Measurements from ENCODE around the gene ABCB8.

Gene ABCB8

DNA sequence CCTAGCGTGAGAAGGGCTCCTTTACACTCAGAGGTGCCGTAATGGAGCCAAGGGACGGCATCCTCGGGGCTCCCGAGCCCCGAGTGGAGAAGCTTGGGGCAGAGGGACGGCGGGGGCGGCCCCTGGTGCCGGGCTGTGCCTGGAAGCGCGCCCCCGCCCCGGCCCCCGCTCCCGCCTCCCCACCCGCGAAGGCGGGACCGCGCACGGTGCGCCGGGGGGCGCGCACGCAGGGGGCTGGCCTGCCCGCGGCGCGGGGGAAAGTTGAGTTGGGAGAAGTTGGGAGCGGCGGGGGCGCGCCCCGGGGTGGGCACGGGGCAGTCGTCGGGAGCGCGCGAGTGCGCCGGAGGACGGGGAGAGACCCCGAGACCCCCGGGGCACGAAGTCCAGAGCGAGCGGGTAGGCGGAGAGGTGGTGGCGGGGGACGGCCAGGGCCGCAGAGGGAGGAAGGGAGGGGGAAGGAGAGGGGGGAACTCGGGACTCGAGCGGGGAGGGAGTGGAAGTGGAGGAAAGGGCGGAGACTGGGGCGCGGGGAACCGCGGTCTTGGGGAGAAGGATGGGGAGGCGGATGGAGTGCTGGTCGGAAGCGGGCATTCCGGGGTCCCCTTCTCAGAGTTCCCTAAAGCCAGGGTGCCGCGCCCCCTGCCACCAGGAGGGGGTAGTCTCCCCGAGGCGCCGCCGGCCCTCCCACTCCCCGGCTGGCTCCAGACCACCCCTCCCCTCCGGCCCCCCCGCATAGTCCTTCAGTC, 31.3 kb downstream of the ABCB8 start, which contains the start of gene SLC4A2:
TSS of gene SLC4A2 (plus strand) at position 223 of the 746 bp plus-strand sequence. CDS start 2,399 bp downstream, outside the sequence.
- peak; percentile 73 to 78 for DNase-seq

DNA sequence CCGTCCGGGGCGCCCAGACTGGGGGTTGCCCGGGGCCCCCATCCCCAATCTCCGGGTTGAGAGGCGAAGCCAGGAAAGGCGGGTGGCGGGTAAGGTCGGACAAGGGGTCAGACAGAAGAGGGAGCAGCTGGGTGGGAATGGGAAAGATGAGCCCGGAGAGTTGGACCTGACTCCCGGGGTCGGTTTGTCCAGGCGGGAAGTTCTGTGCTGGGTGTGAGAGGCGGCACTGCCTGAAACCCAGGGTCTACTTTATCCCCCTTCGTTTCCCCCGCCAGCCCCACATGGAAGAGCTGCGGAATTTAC, 31.8 kb downstream of the ABCB8 start:
- DNase-seq, result no peak

DNA sequence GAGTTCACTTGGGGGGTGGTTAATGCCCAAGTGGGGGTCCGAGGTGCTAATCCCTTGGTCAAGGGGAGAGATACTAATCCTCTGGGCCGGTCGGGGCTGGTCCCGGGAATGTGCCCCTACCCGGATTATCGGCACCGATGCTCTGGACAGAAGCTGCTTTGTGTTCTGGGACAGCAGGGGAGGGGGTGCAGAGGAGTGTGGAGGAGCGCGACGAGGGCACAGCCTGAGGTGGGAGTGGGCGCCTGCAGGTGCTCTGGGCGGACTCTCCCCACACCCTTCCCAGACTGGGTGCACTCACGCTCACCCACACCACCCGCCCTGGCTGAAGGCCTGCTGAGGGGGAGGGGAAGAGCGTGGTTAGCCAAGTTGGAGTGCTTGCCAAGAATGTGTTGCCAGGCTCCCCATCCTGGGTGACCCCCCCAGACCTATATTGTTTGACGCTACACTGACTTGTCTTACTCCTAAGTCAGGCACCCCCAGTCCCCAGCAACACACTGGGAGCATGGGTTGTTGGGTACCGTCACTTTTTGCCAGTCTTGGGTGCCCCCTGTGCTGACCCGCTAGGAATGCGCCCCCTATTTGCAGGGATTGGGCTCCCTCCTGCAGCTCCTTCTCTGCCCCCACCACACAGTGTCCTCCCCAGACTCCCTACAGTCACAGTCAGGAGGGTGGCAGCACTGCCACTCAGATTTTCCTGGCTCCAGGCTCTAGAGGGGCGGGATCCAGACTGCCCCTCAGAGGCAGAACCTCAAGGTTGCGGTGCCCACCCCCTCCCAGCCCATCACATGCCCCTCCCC, 32.4 kb downstream of the ABCB8 start:
- DNase-seq, result peak in 1 of 2 experiments; percentile 34

DNA sequence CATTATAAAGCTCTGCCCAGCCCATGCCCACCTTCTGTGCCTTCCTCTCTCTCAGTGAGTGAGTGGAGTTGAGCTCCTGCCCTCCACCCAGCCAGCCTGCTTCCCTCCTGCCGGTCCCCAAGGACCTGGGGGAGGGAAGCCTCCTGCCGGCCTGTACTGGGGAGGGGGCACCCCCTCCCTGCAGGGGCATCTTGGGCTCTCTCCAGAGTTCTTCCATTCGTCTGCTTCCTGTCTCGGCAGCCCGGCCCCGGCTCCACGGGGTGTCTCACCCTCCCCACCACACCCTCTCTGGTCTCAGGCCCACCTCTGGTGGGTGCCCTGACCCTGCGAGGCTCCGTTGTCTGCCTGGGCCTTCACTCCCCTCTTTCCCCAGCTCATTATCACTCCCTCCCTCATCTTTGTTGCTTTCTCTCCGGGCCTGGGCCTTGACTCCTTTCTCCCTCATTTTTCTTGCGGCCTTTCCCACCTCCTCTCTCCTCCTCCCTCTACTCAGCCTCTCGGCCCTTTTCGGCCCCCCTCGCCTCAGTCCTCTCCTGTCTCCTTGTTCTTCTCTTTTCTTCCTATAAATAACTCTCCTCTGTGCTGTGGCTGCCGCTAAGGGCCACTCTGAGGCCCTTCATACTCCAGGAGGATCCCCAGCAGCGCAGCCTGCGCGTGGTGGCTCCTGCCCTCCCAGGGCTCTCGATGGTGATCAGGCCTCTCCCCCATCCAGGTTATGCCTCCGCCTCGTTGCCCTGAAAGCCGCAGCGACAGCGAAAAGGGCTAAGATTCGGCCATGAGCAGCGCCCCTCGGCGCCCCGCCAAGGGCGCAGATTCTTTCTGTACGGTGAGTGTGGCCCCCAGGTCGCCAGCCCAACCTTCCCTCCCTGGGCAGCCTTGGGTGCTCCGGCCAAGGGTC, 33.2 kb downstream of the ABCB8 start:
- no peak for DNase-seq

DNA sequence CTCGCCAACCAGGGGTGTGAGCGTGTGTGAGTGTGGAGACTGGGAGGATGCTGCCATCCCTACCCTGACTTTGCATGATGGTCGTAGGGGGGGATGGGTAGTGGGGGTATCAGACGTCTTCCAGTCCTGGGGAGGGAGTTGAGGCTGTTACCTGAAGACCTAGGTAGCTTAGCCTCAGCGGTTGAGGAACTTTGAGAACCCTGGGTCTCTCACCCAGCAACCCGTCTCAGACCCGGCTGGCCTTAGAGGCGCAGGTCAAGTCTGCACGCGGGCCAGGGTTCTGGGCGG, 33.8 kb downstream of the ABCB8 start:
- DNase-seq, result no peak

DNA sequence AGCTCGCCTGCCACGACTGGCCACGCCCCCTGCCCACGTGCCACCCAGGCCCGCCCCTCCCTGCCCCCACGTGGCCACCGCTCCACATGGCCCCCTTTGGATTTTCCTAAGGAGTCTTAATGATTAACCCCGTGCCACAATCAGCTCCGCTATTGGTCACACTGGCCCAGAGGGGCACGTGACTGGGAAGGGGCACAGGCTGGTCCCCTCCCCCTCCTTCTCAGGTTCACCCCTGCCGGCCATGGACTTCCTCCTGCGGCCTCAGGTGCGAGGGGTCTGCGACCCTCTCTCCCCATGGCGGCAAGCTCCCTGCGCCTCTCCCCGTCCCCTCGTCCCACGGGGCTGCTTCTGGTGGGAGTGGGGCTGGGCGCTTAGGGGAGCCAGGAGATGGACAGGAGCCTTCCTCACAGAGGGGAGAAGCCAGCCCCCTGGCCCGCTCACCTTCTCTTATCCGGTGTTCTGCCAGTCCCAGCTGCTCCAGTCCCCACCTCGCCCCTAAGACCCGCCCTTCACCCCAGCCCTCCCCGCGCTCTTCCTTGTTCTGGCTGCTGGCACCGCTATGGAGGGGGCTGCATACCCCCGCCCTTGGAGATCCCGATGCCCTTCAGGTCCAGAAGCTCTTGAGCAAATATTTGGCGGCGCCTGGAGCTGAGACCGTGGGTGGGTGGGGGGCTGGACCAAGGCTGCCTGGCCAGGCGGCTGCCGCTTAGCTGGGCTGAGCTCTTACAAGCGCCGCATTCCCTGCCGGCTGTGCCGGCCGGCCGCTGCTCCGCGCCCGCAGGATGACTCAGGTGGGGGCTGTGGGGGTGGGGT, 34.4 kb downstream of the ABCB8 start:
- no peak for DNase-seq

GRCh38 chr7:151063212-151063561, 34.9 kb downstream of the ABCB8 start:
- no peak for DNase-seq

GRCh38 chr7:151064454-151064853, 36.2 kb downstream of the ABCB8 start:
- DNase-seq, result no peak

GRCh38 chr7:151064993-151065392, 36.7 kb downstream of the ABCB8 start:
- no peak for DNase-seq

- no peak for DNase-seq
Observed at GRCh38 chr7:151065516-151065915, 37.3 kb downstream of the ABCB8 start.

DNA sequence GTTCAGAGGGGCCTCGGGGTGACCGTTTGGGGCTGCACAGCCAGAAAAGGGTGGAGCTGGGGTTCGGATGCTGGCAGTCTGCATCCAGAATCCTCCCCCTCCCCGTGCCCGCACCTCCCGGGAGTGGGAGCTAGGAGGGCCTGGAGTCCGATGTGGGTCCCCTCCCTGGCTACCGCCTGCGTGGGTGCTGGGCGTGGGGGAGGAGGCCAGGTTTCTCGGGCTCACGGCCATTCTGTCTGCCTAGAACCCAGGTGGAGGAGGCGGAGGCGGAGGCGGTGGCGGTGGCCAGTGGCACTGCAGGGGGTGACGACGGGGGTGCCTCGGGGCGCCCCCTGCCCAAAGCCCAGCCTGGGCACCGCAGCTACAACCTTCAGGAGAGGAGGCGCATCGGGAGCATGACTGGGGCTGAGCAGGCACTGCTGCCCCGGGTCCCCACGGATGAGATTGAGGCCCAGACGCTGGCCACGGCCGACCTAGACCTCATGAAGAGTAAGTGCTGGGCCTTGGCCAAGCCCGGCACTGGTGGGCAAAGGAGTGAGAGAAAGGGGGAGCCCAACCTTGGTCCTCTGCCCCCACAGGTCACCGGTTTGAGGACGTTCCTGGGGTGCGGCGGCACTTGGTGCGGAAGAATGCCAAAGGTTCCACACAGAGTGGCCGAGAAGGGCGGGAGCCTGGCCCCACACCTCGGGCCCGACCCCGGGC, 38.2 kb downstream of the ABCB8 start:
- no peak for DNase-seq

- no peak for DNase-seq
Observed at GRCh38 chr7:151068069-151068773, 40.0 kb downstream of the ABCB8 start.

DNA sequence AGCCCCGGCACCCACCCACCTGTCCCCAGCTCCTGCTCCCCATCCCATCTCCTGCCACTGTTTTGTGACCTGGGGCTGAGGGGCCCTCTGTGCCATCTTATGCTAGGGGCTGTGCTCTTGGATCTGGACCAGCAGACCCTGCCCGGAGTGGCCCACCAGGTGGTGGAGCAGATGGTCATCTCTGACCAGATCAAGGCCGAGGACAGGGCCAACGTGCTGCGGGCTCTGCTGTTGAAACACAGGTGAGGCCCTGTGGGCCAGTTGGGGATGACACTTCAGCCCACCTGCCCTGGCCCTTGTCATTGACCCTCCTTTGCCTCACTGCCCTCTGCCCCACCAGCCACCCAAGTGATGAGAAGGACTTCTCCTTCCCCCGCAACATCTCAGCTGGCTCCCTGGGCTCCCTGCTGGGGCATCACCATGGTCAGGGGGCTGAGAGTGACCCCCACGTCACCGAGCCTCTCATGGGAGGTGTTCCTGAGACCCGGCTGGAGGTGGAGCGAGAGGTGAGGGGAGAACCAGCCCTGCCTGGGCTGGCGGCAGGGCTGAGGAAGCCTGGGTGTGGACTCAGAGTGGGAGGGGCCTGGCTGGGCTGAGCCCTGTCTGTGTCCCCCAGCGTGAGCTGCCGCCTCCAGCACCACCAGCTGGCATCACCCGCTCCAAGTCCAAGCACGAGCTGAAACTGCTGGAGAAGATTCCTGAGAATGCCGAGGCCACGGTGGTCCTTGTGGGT, 41.8 kb downstream of the ABCB8 start:
- DNase-seq, result no peak

GRCh38 chr7:151070574-151070960, 42.3 kb downstream of the ABCB8 start:
- DNase-seq, result no peak

DNA sequence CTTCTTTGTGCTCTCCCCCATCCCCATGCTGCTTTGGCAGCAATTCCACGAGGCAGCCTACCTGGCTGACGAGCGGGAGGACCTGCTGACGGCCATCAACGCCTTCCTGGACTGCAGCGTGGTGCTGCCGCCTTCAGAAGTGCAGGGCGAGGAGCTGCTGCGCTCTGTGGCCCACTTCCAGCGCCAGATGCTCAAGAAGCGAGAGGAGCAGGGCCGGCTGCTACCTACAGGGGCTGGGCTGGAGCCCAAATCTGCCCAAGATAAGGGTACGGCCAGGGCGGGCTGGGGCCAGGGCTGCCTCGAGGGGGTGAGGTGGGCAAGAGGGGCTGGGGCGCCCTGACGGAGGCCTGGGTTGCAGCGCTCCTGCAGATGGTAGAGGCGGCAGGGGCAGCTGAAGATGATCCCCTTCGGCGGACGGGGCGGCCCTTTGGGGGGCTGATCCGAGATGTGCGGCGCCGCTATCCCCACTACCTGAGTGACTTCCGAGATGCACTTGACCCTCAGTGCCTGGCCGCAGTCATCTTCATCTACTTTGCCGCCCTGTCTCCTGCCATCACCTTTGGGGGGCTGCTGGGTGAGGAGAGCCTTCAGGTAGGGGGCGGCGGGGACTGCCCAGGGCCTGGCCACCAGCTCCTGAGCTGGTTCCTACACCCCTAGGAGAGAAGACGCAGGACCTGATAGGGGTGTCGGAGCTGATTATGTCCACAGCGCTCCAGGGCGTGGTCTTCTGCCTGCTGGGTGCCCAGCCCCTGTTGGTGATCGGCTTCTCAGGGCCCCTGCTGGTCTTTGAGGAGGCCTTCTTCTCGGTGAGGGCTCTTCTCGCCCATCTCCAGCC, 43.0 kb downstream of the ABCB8 start:
- DNase-seq, result no peak

- no peak for DNase-seq
Observed at GRCh38 chr7:151073990-151074389, 45.7 kb downstream of the ABCB8 start.

GRCh38 chr7:151074817-151075661, 46.8 kb downstream of the ABCB8 start:
- no peak for DNase-seq

DNA sequence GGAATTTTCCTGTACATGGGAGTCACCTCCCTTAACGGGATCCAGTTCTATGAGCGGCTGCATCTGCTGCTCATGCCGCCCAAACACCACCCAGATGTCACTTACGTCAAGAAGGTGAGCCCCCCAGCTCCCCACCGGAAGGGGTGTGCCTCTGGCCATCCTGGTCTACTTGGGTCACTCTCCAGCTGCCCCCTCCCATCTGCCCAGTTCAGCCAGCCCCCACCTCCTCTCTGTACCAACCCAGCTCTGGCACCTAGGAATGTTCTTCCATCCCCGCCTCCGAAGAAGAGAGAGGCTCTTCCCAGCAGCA, 47.4 kb downstream of the ABCB8 start:
- no peak for DNase-seq

GRCh38 chr7:151075978-151076426, 47.8 kb downstream of the ABCB8 start:
- DNase-seq, result no peak
